Sigmoid colon (tissue), 4 donors: ENCODE results near the gene MMP24.

Experiments used
- CTCF ChIP-seq, 4 experiments: fragments of 450-650 bp in 3 of 4; fragments of 200-600 bp in 1 of 4; IDR thresholded peaks; one replicate each; pipeline ENCODE4 v1.5.1; 2016 to 2019; ENCODE audit warnings: antibody characterized with exemption in 4 of 4, mild to moderate bottlenecking in 3 of 4, moderate library complexity in 2 of 4
- POLR2A ChIP-seq, 2 donors: fragments of 450-650 bp; IDR thresholded peaks; one replicate each; pipeline ENCODE4 v1.6.1; 2016; ENCODE audit warnings: antibody characterized with exemption in 2 of 2, mild to moderate bottlenecking in 2 of 2, moderate library complexity in 2 of 2
- POLR2AphosphoS5 ChIP-seq, 4 donors: sonication (generic); formaldehyde crosslinking; IDR thresholded peaks; one replicate each; pipeline ENCODE4 v1.6.1; 2017; ENCODE audit warnings: antibody characterized with exemption in 4 of 4

- TF ChIP-seq CTCF (IDR thresholded peaks at IDR 0.05) (no peak), POLR2AphosphoS5 (IDR thresholded peaks at IDR 0.05) (no peak), POLR2A (IDR thresholded peaks at IDR 0.05) (no peak)
These were observed 61.2 kb downstream of the MMP24 start for GRCh38 chr20:35287509-35288324.
